AG10803 (cell line): ENCODE data around the gene ADGRV1.
"Not testable (repeated sequence)": the region's sequence is repeated elsewhere in the genome, so short reads cannot be mapped to it uniquely, and the experiment has no call there.

ENCODE experiments used
- DNase-seq: peaks from one replicate; pipeline ENCODE4 v3.0.0; 2010; ENCODE audit warnings: low read depth
- H3K4me3 ChIP-seq: 2 replicates; pipeline ENCODE4 v1.5.1; 2011; ENCODE audit warnings: mild to moderate bottlenecking, low read length, control low read depth
- TF ChIP-seq, protein P1 (sequence below): conservative IDR thresholded peaks from 2 replicates; pipeline ENCODE4 v1.5.1; 2011; ENCODE audit warnings: mild to moderate bottlenecking, low read length, control low read depth, inconsistent platforms

The ADGRV1 gene

DNA sequence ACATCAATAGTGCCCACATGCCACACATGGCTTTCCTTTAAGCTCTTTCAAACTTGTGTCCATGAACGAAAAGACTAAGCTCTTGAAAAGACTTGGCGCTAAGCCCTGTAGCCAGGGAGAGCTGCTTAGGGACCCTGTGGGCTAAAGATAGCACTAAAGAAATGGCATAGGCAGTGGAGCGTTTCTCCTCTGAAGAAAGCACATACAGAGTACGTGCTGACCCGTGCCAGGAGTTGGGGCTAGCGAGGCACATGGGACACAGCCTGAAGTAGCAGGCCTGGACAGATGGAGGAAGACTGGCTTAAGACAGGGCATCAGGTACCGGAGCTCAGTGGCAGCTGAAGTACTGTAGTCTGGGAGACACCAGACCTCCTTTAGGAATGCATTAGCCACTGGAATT is 39.7 kb downstream of the ADGRV1 start:
- H3K4me3 ChIP-seq: no peak overlapping the region
- TF ChIP-seq, protein P1, sequence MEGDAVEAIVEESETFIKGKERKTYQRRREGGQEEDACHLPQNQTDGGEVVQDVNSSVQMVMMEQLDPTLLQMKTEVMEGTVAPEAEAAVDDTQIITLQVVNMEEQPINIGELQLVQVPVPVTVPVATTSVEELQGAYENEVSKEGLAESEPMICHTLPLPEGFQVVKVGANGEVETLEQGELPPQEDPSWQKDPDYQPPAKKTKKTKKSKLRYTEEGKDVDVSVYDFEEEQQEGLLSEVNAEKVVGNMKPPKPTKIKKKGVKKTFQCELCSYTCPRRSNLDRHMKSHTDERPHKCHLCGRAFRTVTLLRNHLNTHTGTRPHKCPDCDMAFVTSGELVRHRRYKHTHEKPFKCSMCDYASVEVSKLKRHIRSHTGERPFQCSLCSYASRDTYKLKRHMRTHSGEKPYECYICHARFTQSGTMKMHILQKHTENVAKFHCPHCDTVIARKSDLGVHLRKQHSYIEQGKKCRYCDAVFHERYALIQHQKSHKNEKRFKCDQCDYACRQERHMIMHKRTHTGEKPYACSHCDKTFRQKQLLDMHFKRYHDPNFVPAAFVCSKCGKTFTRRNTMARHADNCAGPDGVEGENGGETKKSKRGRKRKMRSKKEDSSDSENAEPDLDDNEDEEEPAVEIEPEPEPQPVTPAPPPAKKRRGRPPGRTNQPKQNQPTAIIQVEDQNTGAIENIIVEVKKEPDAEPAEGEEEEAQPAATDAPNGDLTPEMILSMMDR: no peak
- no peak for DNase-seq

- DNase-seq, H3K4me3 ChIP-seq: not testable (repeated sequence)
Measured at GRCh38 chr5:90600307-90600706, 41.7 kb downstream of the ADGRV1 start.

- TF ChIP-seq, protein P1: no peak
- no peak for DNase-seq
- H3K4me3 ChIP-seq: no peak overlapping the region
Measured at GRCh38 chr5:90601468-90601867, 42.9 kb downstream of the ADGRV1 start.

GRCh38 chr5:90602681-90603080 is 44.1 kb downstream of the ADGRV1 start:
- TF ChIP-seq, protein P1: no peak
- DNase-seq: no peak
- H3K4me3 ChIP-seq: no peak overlapping the region

DNA sequence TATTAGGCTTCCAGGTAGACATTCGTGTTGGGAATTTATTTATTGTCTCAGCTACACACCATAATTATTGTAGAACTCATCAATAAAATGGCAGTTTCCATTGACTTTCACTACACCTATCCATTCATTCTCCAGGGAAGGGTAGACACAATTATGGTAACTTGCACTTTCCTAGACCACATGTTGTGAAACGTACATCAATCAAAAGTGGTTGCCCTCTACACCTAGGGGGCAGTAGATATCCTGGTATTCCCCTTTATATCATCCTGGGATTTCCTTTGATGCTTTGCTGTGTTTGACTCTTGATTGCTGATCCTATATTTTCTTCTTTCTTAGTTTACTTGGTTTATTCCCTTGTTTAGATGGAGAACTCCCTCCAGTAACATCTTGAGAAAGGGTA is 47.9 kb downstream of the ADGRV1 start:
- DNase-seq: no peak
- H3K4me3 ChIP-seq: no peak overlapping the region
- TF ChIP-seq, protein P1: peak; percentile 14; the same call in 1 of the 2 replicates

- H3K4me3 ChIP-seq: no peak overlapping the region
- TF ChIP-seq, protein P1: no peak
- no peak for DNase-seq
Measured at GRCh38 chr5:90612919-90613318, 54.3 kb downstream of the ADGRV1 start.

GRCh38 chr5:90613459-90613858 is 54.9 kb downstream of the ADGRV1 start:
- H3K4me3 ChIP-seq: no peak overlapping the region
- DNase-seq: no peak
- TF ChIP-seq, protein P1: no peak

DNA sequence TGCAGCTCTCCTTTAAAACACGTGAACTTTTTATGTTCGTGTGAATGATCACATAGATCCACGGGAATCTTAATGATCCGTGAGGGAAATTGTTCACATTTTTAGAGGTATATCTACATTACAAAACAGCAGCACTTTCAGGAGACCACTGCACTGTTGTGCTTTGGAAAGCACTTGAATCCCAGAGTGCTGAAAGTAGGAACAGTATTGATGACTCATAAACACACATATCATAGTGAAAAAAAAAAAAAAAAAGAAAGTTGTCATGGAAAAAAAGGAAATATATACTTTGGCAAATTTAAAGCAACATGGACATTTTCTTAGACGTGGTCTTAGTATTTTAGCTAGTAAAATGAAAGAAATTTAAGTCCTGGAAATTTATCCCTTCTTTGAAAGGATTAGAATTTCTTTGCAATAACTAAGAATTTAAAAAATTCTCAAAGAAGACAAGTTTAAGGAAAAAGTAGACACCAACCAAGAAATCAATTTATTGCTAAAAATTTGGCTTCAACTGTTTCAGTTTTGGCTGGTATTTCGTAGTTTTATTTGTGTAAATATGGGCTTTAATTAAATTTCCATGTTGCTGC is 55.4 kb downstream of the ADGRV1 start:
- DNase-seq: no peak
- TF ChIP-seq, protein P1: no peak
- no peak overlapping the region for H3K4me3 ChIP-seq
